Measurements from ENCODE around the gene EIF3L. TPM values are rescaled to one million over a fixed set of nuclear protein-coding genes. Genes with fewer than 3 reads are reported as not detected.

EIF3L gene
- total and polyA plus RNA-seq, 2 of the 8 experiments (the other 6 are each of a cell fraction or from before 2014, with no cell fraction given): 639 to 886 TPM

DNA sequence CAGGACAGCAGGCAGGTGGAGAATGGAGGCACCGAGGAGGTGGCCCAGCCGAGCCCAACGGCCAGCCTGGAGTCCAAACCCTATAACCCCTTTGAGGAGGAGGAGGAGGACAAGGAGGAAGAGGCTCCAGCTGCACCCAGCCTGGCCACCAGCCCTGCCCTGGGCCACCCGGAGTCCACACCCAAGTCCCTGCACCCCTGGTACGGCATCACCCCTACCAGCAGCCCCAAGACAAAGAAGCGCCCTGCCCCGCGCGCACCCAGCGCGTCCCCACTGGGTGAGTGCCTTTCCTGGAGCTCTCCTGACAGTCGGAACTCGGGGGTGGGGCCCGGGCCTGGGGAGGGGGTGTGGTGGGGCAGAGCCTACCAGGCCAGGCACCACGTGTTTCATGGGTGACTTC is 76.5 kb downstream of the EIF3L start:
- H4K20me1 ChIP-seq (replicated peaks in 1 of 2; ENCODE audit: control insufficient read depth in 1 of 2, insufficient read depth in 2 of 2, low read length in 2 of 2): peaks cover 0 to 2% of the 10 kb centered on the region in 2 experiments
- H2BK5ac ChIP-seq (ENCODE audit: low read depth, low read length): no peak overlapping the region
- no peak overlapping the region for H3K4ac ChIP-seq (replicated peaks; ENCODE audit: insufficient read length, low read depth, low read length)
- H3K4me3 ChIP-seq (ENCODE audit: extremely low read depth in 1 of 4, insufficient read depth in 2 of 4, low read depth in 3 of 4, low read length in 4 of 4): no peak overlapping the region
- no peak overlapping the region for H3K9ac ChIP-seq (replicated peaks in 1 of 4; ENCODE audit: extremely low read depth in 1 of 4, low read depth in 3 of 4, low read length in 3 of 4)
- no peak overlapping the region for H3K56ac ChIP-seq (replicated peaks; ENCODE audit: insufficient read length, low read depth, low read length)
- H3K23ac ChIP-seq (ENCODE audit: insufficient read length): no peak overlapping the region
- no peak overlapping the region for H4K8ac ChIP-seq (ENCODE audit: extremely low read depth, insufficient read depth, low read length)
- H3K4me1 ChIP-seq (replicated peaks in 1 of 4; ENCODE audit: control insufficient read depth in 3 of 4, insufficient read depth in 4 of 4, low read length in 3 of 4): no peaks in the 10 kb centered on the region
- no peak overlapping the region for H2BK12ac ChIP-seq (ENCODE audit: low read depth, low read length)
- FAIRE-seq: no peak
- H3K79me2 ChIP-seq (ENCODE audit: control insufficient read depth in 1 of 2, insufficient read depth in 2 of 2, low read length in 2 of 2): no peaks in the 10 kb centered on the region
- no peak overlapping the region for H3K14ac ChIP-seq (ENCODE audit: insufficient read length)
- no peak overlapping the region for H3K27ac ChIP-seq (ENCODE audit: low read depth, low read length)
- H2BK20ac ChIP-seq (ENCODE audit: low read length): no peak overlapping the region
- ChIA-PET CTCF (ENCODE audit: partially characterized antibody) (interaction anchor here (1.1 to 10.4 kb wide), 5 partner anchors 8 to 108 kb away, joined by 3 to 158 read pairs (median 5); no protein-coding TSS in a partner anchor), POLR2A (ENCODE audit: partially characterized antibody) (interaction anchor here (1.1 to 2.6 kb wide), 3 partner anchors 9 to 20 kb away, joined by 3 to 8 read pairs (median 5); partner anchors contain the start of gene MICALL1)
- H2BK15ac ChIP-seq (ENCODE audit: low read length): no peak overlapping the region
- peaks cover 3 to 13% (median 8%) of the 10 kb centered on the region in 4 experiments; a peak in 6 of 8 replicates for H3K36me3 ChIP-seq (ENCODE audit: control insufficient read depth in 2 of 4, insufficient read depth in 4 of 4, low read length in 3 of 4)
- no peaks in the 10 kb centered on the region for H3K23me2 ChIP-seq (ENCODE audit: low read depth, low read length)
- no peaks in the 10 kb centered on the region for H3K9me3 ChIP-seq (ENCODE audit: insufficient read depth in 2 of 2, low read depth in 1 of 2, low read length in 1 of 2)
- no peaks in the 10 kb centered on the region for H3K79me1 ChIP-seq (ENCODE audit: low read depth, low read length)
- H4K91ac ChIP-seq (replicated peaks; ENCODE audit: insufficient read length, low read length): no peak overlapping the region
- H4K5ac ChIP-seq (ENCODE audit: insufficient read length, low read depth, low read length): no peak overlapping the region
- H2AK5ac ChIP-seq (ENCODE audit: low read depth, low read length): no peak overlapping the region
- no peaks in the 10 kb centered on the region for H3K27me3 ChIP-seq (replicated peaks in 1 of 4; ENCODE audit: control insufficient read depth in 3 of 4, extremely low read depth in 1 of 4, insufficient read depth in 3 of 4, low read length in 3 of 4)
- no peak for DNase-seq (ENCODE audit: low read depth in 1 of 2, low spot score in 2 of 2)
- H3K4me2 ChIP-seq (ENCODE audit: insufficient read depth in 1 of 2, low read depth in 2 of 2, low read length in 2 of 2): no peak overlapping the region
- no peak overlapping the region for H2BK120ac ChIP-seq (replicated peaks; ENCODE audit: low read depth, low read length)
- H3K18ac ChIP-seq (ENCODE audit: extremely low read depth, low read length): no peak overlapping the region
- no peak overlapping the region for H2AFZ ChIP-seq (ENCODE audit: low read length)
- 96% methylated on average over 15 of the region's 15 CpGs; no CpG with 5 or more reads in 1 of the 2 experiments for WGBS, 2 experiments (ENCODE audit: extremely low coverage in 1 of 2, insufficient coverage in 1 of 2, insufficient read length in 1 of 2, insufficient replicate concordance in 2 of 2, low coverage in 1 of 2, low lambda C conversion rate in 2 of 2, missing lambda C conversion rate in 1 of 2)
- TF ChIP-seq SAP30 (IDR thresholded peaks at IDR 0.05; ENCODE audit: insufficient read depth, insufficient replicate concordance, low read length) (no peak), RBBP5 (IDR thresholded peaks at IDR 0.05; ENCODE audit: borderline replicate concordance, low read depth, low read length) (no peak), JUN (IDR thresholded peaks at IDR 0.05; ENCODE audit: low read depth, low read length) (no peak), BCL11A (IDR thresholded peaks at IDR 0.05; ENCODE audit: low read depth in 2 of 2, low read length in 2 of 2) (no peak), SP2 (IDR thresholded peaks at IDR 0.05; ENCODE audit: low read length) (no peak), ASH2L (IDR thresholded peaks at IDR 0.05; ENCODE audit: low read length) (no peak), GTF2F1 (IDR thresholded peaks at IDR 0.05; ENCODE audit: borderline replicate concordance, low read depth, low read length) (no peak), TEAD4 (IDR thresholded peaks at IDR 0.05; ENCODE audit: low read depth, low read length) (no peak), SUZ12 (IDR thresholded peaks at IDR 0.05; ENCODE audit: low read length) (no peak), TBP (IDR thresholded peaks at IDR 0.05; ENCODE audit: low read depth, low read length) (no peak), SIX5 (IDR thresholded peaks at IDR 0.05; ENCODE audit: low read depth, low read length) (no peak)
- TF ChIP-seq, protein P1, sequence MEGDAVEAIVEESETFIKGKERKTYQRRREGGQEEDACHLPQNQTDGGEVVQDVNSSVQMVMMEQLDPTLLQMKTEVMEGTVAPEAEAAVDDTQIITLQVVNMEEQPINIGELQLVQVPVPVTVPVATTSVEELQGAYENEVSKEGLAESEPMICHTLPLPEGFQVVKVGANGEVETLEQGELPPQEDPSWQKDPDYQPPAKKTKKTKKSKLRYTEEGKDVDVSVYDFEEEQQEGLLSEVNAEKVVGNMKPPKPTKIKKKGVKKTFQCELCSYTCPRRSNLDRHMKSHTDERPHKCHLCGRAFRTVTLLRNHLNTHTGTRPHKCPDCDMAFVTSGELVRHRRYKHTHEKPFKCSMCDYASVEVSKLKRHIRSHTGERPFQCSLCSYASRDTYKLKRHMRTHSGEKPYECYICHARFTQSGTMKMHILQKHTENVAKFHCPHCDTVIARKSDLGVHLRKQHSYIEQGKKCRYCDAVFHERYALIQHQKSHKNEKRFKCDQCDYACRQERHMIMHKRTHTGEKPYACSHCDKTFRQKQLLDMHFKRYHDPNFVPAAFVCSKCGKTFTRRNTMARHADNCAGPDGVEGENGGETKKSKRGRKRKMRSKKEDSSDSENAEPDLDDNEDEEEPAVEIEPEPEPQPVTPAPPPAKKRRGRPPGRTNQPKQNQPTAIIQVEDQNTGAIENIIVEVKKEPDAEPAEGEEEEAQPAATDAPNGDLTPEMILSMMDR (IDR thresholded peaks at IDR 0.05; ENCODE audit: control extremely low read depth in 1 of 3, insufficient read depth in 1 of 3, low read depth in 1 of 3, low read length in 3 of 3): no peak
